ENCODE results near the gene PCDHA7. TPM values are rescaled to one million over a fixed set of nuclear protein-coding genes. Genes with fewer than 3 reads are reported as not detected.

The PCDHA7 gene
- total RNA-seq, 1 experiment from 2014 or later, result 0.97 TPM

Other genes with a start within 250 kb of the PCDHA7 start
- gene CD14, start 201.1 kb upstream of the PCDHA7 start, total RNA-seq (2014; rRNA removed; shearing (Covaris generic)), result 0.11 TPM in 1 of 2 replicates, not detected in the other
- gene TMCO6, start 194.8 kb upstream of the PCDHA7 start, total RNA-seq (2014; rRNA removed; shearing (Covaris generic)), result 19.1 and 38.7 TPM in 2 replicates
- 64.1 and 70.2 TPM in 2 replicates for gene NDUFA2, start 186.6 kb upstream of the PCDHA7 start, total RNA-seq (2014; rRNA removed; shearing (Covaris generic))
- gene IK, start 186.4 kb upstream of the PCDHA7 start, total RNA-seq (2014; rRNA removed; shearing (Covaris generic)), result 138 and 190 TPM in 2 replicates
- 16.8 and 22.5 TPM in 2 replicates for gene WDR55, start 169.4 kb upstream of the PCDHA7 start, total RNA-seq (2014; rRNA removed; shearing (Covaris generic))
- 0.69 and 1.4 TPM in 2 replicates for gene DND1, start 160.7 kb upstream of the PCDHA7 start, total RNA-seq (2014; rRNA removed; shearing (Covaris generic))
- gene HARS1, start 142.9 kb upstream of the PCDHA7 start, total RNA-seq (2014; rRNA removed; shearing (Covaris generic)), result 114 and 126 TPM in 2 replicates
- gene HARS2, start 142.8 kb upstream of the PCDHA7 start, total RNA-seq (2014; rRNA removed; shearing (Covaris generic)), result 65.1 and 68.8 TPM in 2 replicates
- 84.2 and 124 TPM in 2 replicates for gene ZMAT2, start 133.8 kb upstream of the PCDHA7 start, total RNA-seq (2014; rRNA removed; shearing (Covaris generic))
- 0.42 and 1.2 TPM in 2 replicates for gene PCDHA1, start 48.1 kb upstream of the PCDHA7 start, total RNA-seq (2014; rRNA removed; shearing (Covaris generic))
- 0.29 TPM in 1 of 2 replicates, not detected in the other for gene PCDHA2, start 39.4 kb upstream of the PCDHA7 start, total RNA-seq (2014; rRNA removed; shearing (Covaris generic))
- gene PCDHA3, start 33.2 kb upstream of the PCDHA7 start, total RNA-seq (2014; rRNA removed; shearing (Covaris generic)), result 0.12 and 0.34 TPM in 2 replicates
- gene PCDHA4, start 27.2 kb upstream of the PCDHA7 start, total RNA-seq (2014; rRNA removed; shearing (Covaris generic)), result 1.0 and 3.0 TPM in 2 replicates
- gene PCDHA5, start 12.7 kb upstream of the PCDHA7 start, total RNA-seq (2014; rRNA removed; shearing (Covaris generic)), result 0.39 and 0.69 TPM in 2 replicates
- gene PCDHA6, start 6.3 kb upstream of the PCDHA7 start, total RNA-seq (2014; rRNA removed; shearing (Covaris generic)), result 5.4 and 7.0 TPM in 2 replicates
- gene PCDHA8, start 6.9 kb downstream of the PCDHA7 start, total RNA-seq (2014; rRNA removed; shearing (Covaris generic)), result 0.06 TPM in 1 of 2 replicates, not detected in the other
- 0.11 and 0.51 TPM in 2 replicates for gene PCDHA9, start 14.1 kb downstream of the PCDHA7 start, total RNA-seq (2014; rRNA removed; shearing (Covaris generic))
- gene PCDHA10, start 21.6 kb downstream of the PCDHA7 start, total RNA-seq (2014; rRNA removed; shearing (Covaris generic)), result 0.68 and 3.3 TPM in 2 replicates
- gene PCDHA11, start 34.7 kb downstream of the PCDHA7 start, total RNA-seq (2014; rRNA removed; shearing (Covaris generic)), result 1.9 and 2.0 TPM in 2 replicates
- 0.69 and 1.5 TPM in 2 replicates for gene PCDHA12, start 41.0 kb downstream of the PCDHA7 start, total RNA-seq (2014; rRNA removed; shearing (Covaris generic))
- 0.17 and 0.71 TPM in 2 replicates for gene PCDHA13, start 47.9 kb downstream of the PCDHA7 start, total RNA-seq (2014; rRNA removed; shearing (Covaris generic))
- gene PCDHAC1, start 92.0 kb downstream of the PCDHA7 start, total RNA-seq (2014; rRNA removed; shearing (Covaris generic)), result 1.6 and 3.1 TPM in 2 replicates
- 1.2 and 1.3 TPM in 2 replicates for gene PCDHAC2, start 132.2 kb downstream of the PCDHA7 start, total RNA-seq (2014; rRNA removed; shearing (Covaris generic))
- gene PCDHB1, start 217.1 kb downstream of the PCDHA7 start, total RNA-seq (2014; rRNA removed; shearing (Covaris generic)), result 0.06 TPM in 1 of 2 replicates, not detected in the other

Data from Daoy (cell line).